Measurements from ENCODE around the gene CABLES2. TPM values are rescaled to one million over a fixed set of nuclear protein-coding genes. Genes with fewer than 3 reads are reported as not detected.
"Not testable (repeated sequence)": the region's sequence is repeated elsewhere in the genome, so short reads cannot be mapped to it uniquely, and the experiment has no call there.

CABLES2 gene
- total and polyA plus RNA-seq, 8 donors: 1.4 to 2.9 (median 1.9) TPM

GRCh38 chr20:62374331-62375152 is 32.5 kb downstream of the CABLES2 start:
- ATAC-seq: peak in 3 of 4 donors; percentile 6 to 12 (median 12)
- Histone ChIP-seq H3K27ac (no peak overlapping the region), H3K36me3 (no peaks in the 10 kb centered on the region), H3K9me3 (no peaks in the 10 kb centered on the region), H3K4me3 (no peak overlapping the region), H3K27me3 (no peaks in the 10 kb centered on the region), H3K4me1 (peaks cover 0 to 10% (median 5%) of the 10 kb centered on the region in 3 donors)
- no peak for FAIRE-seq
- intact Hi-C loops (cut with DNase I): loop anchor here in 1 of 3 donors (5.0 kb wide), 1 partner anchor 67 kb away; no protein-coding TSS in a partner anchor
- 27 to 36% methylated on average over 24 of the region's 24 CpGs for WGBS, 2 donors
- TF ChIP-seq, protein P1, sequence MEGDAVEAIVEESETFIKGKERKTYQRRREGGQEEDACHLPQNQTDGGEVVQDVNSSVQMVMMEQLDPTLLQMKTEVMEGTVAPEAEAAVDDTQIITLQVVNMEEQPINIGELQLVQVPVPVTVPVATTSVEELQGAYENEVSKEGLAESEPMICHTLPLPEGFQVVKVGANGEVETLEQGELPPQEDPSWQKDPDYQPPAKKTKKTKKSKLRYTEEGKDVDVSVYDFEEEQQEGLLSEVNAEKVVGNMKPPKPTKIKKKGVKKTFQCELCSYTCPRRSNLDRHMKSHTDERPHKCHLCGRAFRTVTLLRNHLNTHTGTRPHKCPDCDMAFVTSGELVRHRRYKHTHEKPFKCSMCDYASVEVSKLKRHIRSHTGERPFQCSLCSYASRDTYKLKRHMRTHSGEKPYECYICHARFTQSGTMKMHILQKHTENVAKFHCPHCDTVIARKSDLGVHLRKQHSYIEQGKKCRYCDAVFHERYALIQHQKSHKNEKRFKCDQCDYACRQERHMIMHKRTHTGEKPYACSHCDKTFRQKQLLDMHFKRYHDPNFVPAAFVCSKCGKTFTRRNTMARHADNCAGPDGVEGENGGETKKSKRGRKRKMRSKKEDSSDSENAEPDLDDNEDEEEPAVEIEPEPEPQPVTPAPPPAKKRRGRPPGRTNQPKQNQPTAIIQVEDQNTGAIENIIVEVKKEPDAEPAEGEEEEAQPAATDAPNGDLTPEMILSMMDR (IDR thresholded peaks at IDR 0.05): no peak
- DNase-seq: no peak

- H3K27me3 ChIP-seq; H3K36me3 ChIP-seq; FAIRE-seq; H3K9me3 ChIP-seq; DNase-seq; intact Hi-C loops (cut with DNase I); H3K27ac ChIP-seq; H3K4me3 ChIP-seq; ATAC-seq: not testable (repeated sequence)
- peaks cover 5 to 16% (median 7%) of the 10 kb centered on the region in 3 donors for H3K4me1 ChIP-seq
- 78 to 86% methylated on average over 24 to 27 of the region's 40 CpGs for WGBS, 2 donors
Measured at GRCh38 chr20:62373631-62374179, 33.4 kb downstream of the CABLES2 start.

GRCh38 chr20:62372042-62372993 is 34.8 kb downstream of the CABLES2 start:
- H3K9me3 ChIP-seq: no peaks in the 10 kb centered on the region
- H3K27me3 ChIP-seq: no peaks in the 10 kb centered on the region
- no peak overlapping the region for H3K27ac ChIP-seq
- WGBS, 2 donors: 63 to 73% methylated on average over 28 to 29 of the region's 29 CpGs
- TF ChIP-seq, protein P1 (IDR thresholded peaks at IDR 0.05): no peak
- H3K36me3 ChIP-seq: no peaks in the 10 kb centered on the region
- peaks cover 14 to 23% (median 20%) of the 10 kb centered on the region in 3 donors for H3K4me1 ChIP-seq
- ATAC-seq: no peak
- no peak for FAIRE-seq
- intact Hi-C loops (cut with DNase I): no loop called here
- no peak overlapping the region for H3K4me3 ChIP-seq
- DNase-seq: no peak

DNA sequence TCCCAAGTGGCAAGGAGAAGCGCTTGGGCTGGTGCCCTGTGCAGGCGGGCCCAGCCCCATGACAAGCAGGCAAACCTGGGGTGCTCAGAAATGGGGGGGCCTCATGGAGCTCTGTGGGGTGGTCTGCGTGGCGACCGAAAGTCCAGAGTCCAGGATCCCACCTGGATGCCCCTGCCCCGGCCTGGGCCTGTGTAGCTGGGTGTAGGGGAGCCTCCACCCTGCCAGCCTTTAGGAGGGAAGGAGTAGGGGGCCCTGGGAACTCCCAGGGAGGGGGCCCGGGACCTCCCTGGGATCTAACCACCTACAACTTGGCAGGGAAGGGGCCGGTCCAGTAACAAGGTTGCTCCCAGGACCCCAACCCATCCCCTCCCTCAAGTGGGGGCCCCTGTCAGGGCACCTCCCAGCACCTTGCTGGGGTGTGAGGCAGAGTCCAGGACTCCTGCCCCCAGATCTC is 35.5 kb downstream of the CABLES2 start:
- intact Hi-C loops (cut with DNase I): no loop called here
- Histone ChIP-seq H3K9me3 (no peaks in the 10 kb centered on the region), H3K27me3 (no peaks in the 10 kb centered on the region), H3K27ac (no peak overlapping the region), H3K36me3 (no peaks in the 10 kb centered on the region), H3K4me3 (no peak overlapping the region), H3K4me1 (peaks cover 14 to 20% (median 18%) of the 10 kb centered on the region in 3 donors)
- FAIRE-seq: no peak
- no peak for DNase-seq
- WGBS, 2 donors: 78 to 89% methylated on average over 7 to 8 of the region's 8 CpGs
- ATAC-seq: no peak
- TF ChIP-seq, protein P1 (IDR thresholded peaks at IDR 0.05): no peak

All from pancreas (tissue), 10 donors.